Panc1 (cell line): ENCODE results near the gene SPTBN1. TPM values are rescaled to one million over a fixed set of nuclear protein-coding genes. Genes with fewer than 3 reads are reported as not detected.
A peak's percentile ranks its signal among the peaks of the same experiment; 100 is the strongest.

ENCODE experiments used
- ATAC-seq: fragments of 200-7000 bp; cut with Tn5 transposase; 2 replicates; pipeline ENCODE4 v1.9.1; 2020; ENCODE audit warnings: mild to moderate bottlenecking, moderate library complexity
- BruUV-seq: library from RNA; stranded (reverse); fragments of 400-500 nt; replicated peaks from 2 replicates; lab custom pipeline; 2021; lab: Mats Ljungman, UMichigan
- CTCF ChIA-PET: fragments of 300-600 bp; sonication (Branson Sonifier 250); formaldehyde crosslinking; loops from one replicate; lab custom pipeline; 2022; ENCODE audit warnings: antibody characterized with exemption; lab: Charles Lee
- POLR2A ChIA-PET: fragments of 300-600 bp; sonication (Branson Sonifier 250); formaldehyde crosslinking; loops from one replicate; lab custom pipeline; 2022; ENCODE audit warnings: antibody characterized with exemption; lab: Charles Lee
- DNase-seq: peaks from one replicate; pipeline ENCODE4 v3.0.0-alpha.2; 2010; ENCODE audit warnings: low read depth, low spot score
- H3K27ac ChIP-seq: 2 replicates; pipeline ENCODE4 v1.5.1; 2011; ENCODE audit warnings: mild to moderate bottlenecking, low read length, inconsistent platforms
- H3K27me3 ChIP-seq: fragments of 200-500 bp; sonication (Bioruptor generic); 2 replicates; pipeline ENCODE4 v1.6.0; 2014; ENCODE audit warnings: low read length, inconsistent platforms; ENCODE audit not compliant: control insufficient read depth, insufficient read depth
- H3K36me3 ChIP-seq: fragments of 200-500 bp; sonication (Bioruptor generic); 2 replicates; pipeline ENCODE4 v1.5.1; 2014; ENCODE audit warnings: inconsistent platforms, mild to moderate bottlenecking, low read length, moderate library complexity; ENCODE audit not compliant: control insufficient read depth, insufficient read depth
- H3K4me1 ChIP-seq: 2 replicates; pipeline ENCODE4 v1.5.1; 2011; ENCODE audit warnings: inconsistent platforms, mild to moderate bottlenecking, low read length, moderate library complexity; ENCODE audit not compliant: control insufficient read depth, insufficient read depth
- H3K4me3 ChIP-seq, 2 experiments: 2 replicates each; pipeline ENCODE4 v1.5.1; 2011 to 2012; ENCODE audit warnings: low read depth in 2 of 2, low read length in 2 of 2, mild to moderate bottlenecking in 2 of 2, inconsistent platforms in 1 of 2, moderate library complexity in 1 of 2
- H3K9me3 ChIP-seq: fragments of 200-500 bp; sonication (Bioruptor generic); 2 replicates; pipeline ENCODE4 v1.5.1; 2014; ENCODE audit warnings: low read depth, mild to moderate bottlenecking, inconsistent platforms, low read length, moderate library complexity; ENCODE audit not compliant: control insufficient read depth, insufficient read depth
- CTCF ChIP-seq: fragments of 450-650 bp; IDR thresholded peaks from 2 replicates; pipeline ENCODE4 v1.5.1; 2017; ENCODE audit warnings: mild to moderate bottlenecking
- POLR2AphosphoS5 ChIP-seq: IDR thresholded peaks from 2 replicates; pipeline ENCODE4 v1.6.1; 2012; ENCODE audit warnings: mild to moderate bottlenecking, low read depth, low read length, moderate library complexity
- REST ChIP-seq, 2 experiments: IDR thresholded peaks; 2 replicates each; pipeline ENCODE4 v1.6.1; 2011 to 2012; ENCODE audit warnings: low read depth in 2 of 2, control low read depth in 1 of 2, low read length in 1 of 2, mild to moderate bottlenecking in 1 of 2, moderate library complexity in 1 of 2; ENCODE audit not compliant: insufficient read depth in 1 of 2
- SIN3A ChIP-seq: IDR thresholded peaks from 2 replicates; pipeline ENCODE4 v1.6.1; 2012; ENCODE audit warnings: low read depth, mild to moderate bottlenecking, low read length, moderate library complexity, borderline replicate concordance; ENCODE audit not compliant: insufficient read depth
- TCF7L2 ChIP-seq: IDR thresholded peaks from 2 replicates; pipeline ENCODE4 v1.6.1; 2011; ENCODE audit warnings: mild to moderate bottlenecking, low read depth, low read length, inconsistent platforms
- in situ Hi-C: cut with HindIII; loops from 2 replicates; pipeline ENCODE4 v1.10.0; 2016; ENCODE audit warnings: low sequenced_read_pairs, low pct_unique_long_range_greater_than_20kb
- intact Hi-C: fragments of 100-400 bp; cut with micrococcal nuclease; formaldehyde crosslinking; loops from one replicate; pipeline ENCODE4 v1.10.0; 2022; ENCODE audit not compliant: unreplicated experiment
- total RNA-seq: library from RNA; stranded (reverse); gene quantifications from one replicate; pipeline ENCODE4 v1.2.1, GENCODE V29; 2021; ENCODE audit not compliant: unreplicated experiment

SPTBN1 gene
- total RNA-seq, 1 experiment from 2014 or later, result 169 TPM

GRCh38 chr2:54492335-54492734 lies 36.2 kb downstream of the SPTBN1 start:
- Histone ChIP-seq H3K9me3 (no peaks in the 10 kb centered on the region), H3K36me3 (no peaks in the 10 kb centered on the region), H3K27ac (no peak overlapping the region), H3K27me3 (no peaks in the 10 kb centered on the region), H3K4me3 (no peak overlapping the region), H3K4me1 (peaks cover 6% of the 10 kb centered on the region)
- ATAC-seq (no peak), DNase-seq (no peak)
- CTCF ChIA-PET, result no interaction called here
- no TSS peak for BruUV-seq
- intact Hi-C loops, result no loop called here
- POLR2A ChIA-PET, result no interaction called here
- TF ChIP-seq TCF7L2 (peak; percentile 79), CTCF (no peak), SIN3A (no peak), REST (IDR thresholded peaks at IDR 0.05; ENCODE audit: insufficient read depth in 1 of 2, low read depth in 2 of 2, low read length in 1 of 2) (no peak), POLR2AphosphoS5 (no peak)
- in situ Hi-C loops, result no loop called here

GRCh38 chr2:54494087-54494486 lies 38.0 kb downstream of the SPTBN1 start:
- Histone ChIP-seq H3K9me3 (no peaks in the 10 kb centered on the region), H3K4me3 (no peak overlapping the region), H3K36me3 (no peaks in the 10 kb centered on the region), H3K4me1 (peaks cover 6% of the 10 kb centered on the region), H3K27me3 (no peaks in the 10 kb centered on the region), H3K27ac (no peak overlapping the region)
- TF ChIP-seq SIN3A (no peak), REST (IDR thresholded peaks at IDR 0.05; ENCODE audit: insufficient read depth in 1 of 2, low read depth in 2 of 2, low read length in 1 of 2) (no peak), CTCF (no peak), POLR2AphosphoS5 (no peak), TCF7L2 (no peak)
- CTCF ChIA-PET, result no interaction called here
- no peak for DNase-seq
- in situ Hi-C loops, result no loop called here
- POLR2A ChIA-PET, result no interaction called here
- ATAC-seq, result no peak
- intact Hi-C loops, result no loop called here
- BruUV-seq, result no TSS peak
